SK-N-SH treated with all-trans-retinoic acid at 6 μM for 48 hours (cell line): ENCODE results near the gene NCOA4.

Experiments
- CREB5 ChIP-seq: fragments of 250-450 bp; sonication (Bioruptor Pico); IDR thresholded peaks from 2 replicates; pipeline ENCODE4 v1.5.1; 2020; ENCODE audit warnings: low read depth, mild to moderate bottlenecking, moderate library complexity
- GLIS3 ChIP-seq: fragments of 250-450 bp; sonication (Bioruptor Pico); IDR thresholded peaks from 2 replicates; pipeline ENCODE4 v1.5.0; 2020; ENCODE audit warnings: mild to moderate bottlenecking, moderate library complexity
- ISL1 ChIP-seq: fragments of 250-450 bp; sonication (Bioruptor Pico); IDR thresholded peaks from 2 replicates; pipeline ENCODE4 v2.1.2; 2022; ENCODE audit warnings: mild to moderate bottlenecking, moderate library complexity
- PATZ1 ChIP-seq: fragments of 250-450 bp; sonication (Bioruptor Pico); IDR thresholded peaks from 2 replicates; pipeline ENCODE4 v1.8.0; 2020; ENCODE audit warnings: mild to moderate bottlenecking, moderate library complexity, borderline replicate concordance
- POU6F1 ChIP-seq: fragments of 250-450 bp; sonication (Bioruptor Pico); IDR thresholded peaks from 2 replicates; pipeline ENCODE4 v1.8.0; 2021; ENCODE audit warnings: low read depth, mild to moderate bottlenecking, moderate library complexity, borderline replicate concordance
- TCF4 ChIP-seq: fragments of 250-450 bp; sonication (Bioruptor Pico); IDR thresholded peaks from 2 replicates; pipeline ENCODE4 v1.8.0; 2021; ENCODE audit warnings: mild to moderate bottlenecking, moderate library complexity, borderline replicate concordance
- TOX ChIP-seq: fragments of 250-450 bp; sonication (Bioruptor Pico); IDR thresholded peaks from 2 replicates; pipeline ENCODE4 v1.8.0; 2021; ENCODE audit warnings: mild to moderate bottlenecking, moderate library complexity, borderline replicate concordance
- ZFP3 ChIP-seq: fragments of 250-450 bp; sonication (Bioruptor Pico); IDR thresholded peaks from 2 replicates; pipeline ENCODE4 v1.5.0; 2020; ENCODE audit warnings: mild to moderate bottlenecking, moderate library complexity
- ZFP30 ChIP-seq: fragments of 450-650 bp; formaldehyde crosslinking; IDR thresholded peaks from 2 replicates; pipeline ENCODE4 v1.5.0; 2022; ENCODE audit warnings: mild to moderate bottlenecking, moderate library complexity
- ZNF565 ChIP-seq: fragments of 450-650 bp; formaldehyde crosslinking; conservative IDR thresholded peaks from 2 replicates; pipeline ENCODE4 v1.5.0; 2020; ENCODE audit warnings: low read depth, mild to moderate bottlenecking, moderate library complexity

GRCh38 chr10:46016811-46017210, 13.6 kb downstream of the NCOA4 start:
- TF ChIP-seq ZNF565 (CRISPR knock-in tag): no peak
- no peak for TF ChIP-seq ISL1 (CRISPR knock-in tag)
- no peak for TF ChIP-seq ZFP3 (CRISPR knock-in tag)
- TF ChIP-seq CREB5 (CRISPR knock-in tag): no peak
- TF ChIP-seq GLIS3 (CRISPR knock-in tag): no peak
- TF ChIP-seq POU6F1: no peak
- no peak for TF ChIP-seq ZFP30 (CRISPR knock-in tag)
- no peak for TF ChIP-seq TOX (CRISPR knock-in tag)
- TF ChIP-seq PATZ1 (CRISPR knock-in tag): no peak
- TF ChIP-seq TCF4 (CRISPR knock-in tag): no peak
